DND-41 (cell line): Measurements from ENCODE around the gene NOC4L.

ENCODE experiments used
- ATAC-seq: fragments of 200-7000 bp; cut with Tn5 transposase; 3 replicates; pipeline ENCODE4 v1.9.1; 2021; ENCODE audit warnings: low read depth; ENCODE audit not compliant: insufficient read depth
- DNase-seq: peaks from one replicate; pipeline ENCODE4 v3.0.0-alpha.2; 2020
- H2AFZ ChIP-seq: 2 replicates; pipeline ENCODE4 v1.6.0; 2012; ENCODE audit warnings: low read depth, low read length
- H3K27ac ChIP-seq: 2 replicates; pipeline ENCODE4 v1.5.1; 2012; ENCODE audit warnings: low read length, inconsistent platforms
- H3K27me3 ChIP-seq: fragments of 200-600 bp; sonication (generic); 2 replicates; pipeline ENCODE4 v1.6.0; 2012; ENCODE audit warnings: low read length, mild to moderate bottlenecking, inconsistent platforms; ENCODE audit not compliant: insufficient read depth, poor library complexity
- H3K36me3 ChIP-seq: 2 replicates; pipeline ENCODE4 v1.5.1; 2012; ENCODE audit warnings: low read length, inconsistent platforms; ENCODE audit not compliant: insufficient read depth
- H3K4me1 ChIP-seq: 2 replicates; pipeline ENCODE4 v1.5.1; 2012; ENCODE audit warnings: mild to moderate bottlenecking, low read length; ENCODE audit not compliant: insufficient read depth
- H3K4me2 ChIP-seq: 2 replicates; pipeline ENCODE4 v1.6.0; 2012; ENCODE audit warnings: mild to moderate bottlenecking, moderate library complexity, low read length, inconsistent platforms; ENCODE audit not compliant: insufficient read depth
- H3K4me3 ChIP-seq, 2 experiments: fragments of 200-600 bp in 1 of 2; shearing (Covaris generic) in 1 of 2; 2 replicates each; pipeline ENCODE4 v1.5.1; 2012 to 2016; ENCODE audit warnings: inconsistent platforms in 2 of 2, low read length in 2 of 2, mild to moderate bottlenecking in 2 of 2, low read depth in 1 of 2, moderate library complexity in 1 of 2
- H3K79me2 ChIP-seq: 2 replicates; pipeline ENCODE4 v1.6.0; 2012; ENCODE audit warnings: low read length, inconsistent platforms; ENCODE audit not compliant: insufficient read depth
- H3K9ac ChIP-seq: 2 replicates; pipeline ENCODE4 v1.6.0; 2012; ENCODE audit warnings: low read depth, mild to moderate bottlenecking, inconsistent platforms, low read length, moderate library complexity
- H3K9me3 ChIP-seq: 2 replicates; pipeline ENCODE4 v1.5.1; 2012; ENCODE audit warnings: low read length, moderate library complexity, mild to moderate bottlenecking, inconsistent platforms; ENCODE audit not compliant: insufficient read depth, severe bottlenecking
- H4K20me1 ChIP-seq: 2 replicates; pipeline ENCODE4 v1.6.0; 2012; ENCODE audit warnings: low read length; ENCODE audit not compliant: insufficient read depth
- CTCF ChIP-seq: IDR thresholded peaks from 2 replicates; pipeline ENCODE4 v1.5.1; 2012; ENCODE audit warnings: borderline replicate concordance, low read length, moderate library complexity, mild to moderate bottlenecking; ENCODE audit not compliant: poor library complexity, severe bottlenecking; ENCODE audit errors: extremely low read depth
- EZH2 ChIP-seq: IDR thresholded peaks from 3 replicates; pipeline ENCODE4 v1.6.1; 2012; ENCODE audit warnings: borderline replicate concordance, low read depth, mild to moderate bottlenecking, moderate library complexity, low read length, inconsistent platforms; ENCODE audit not compliant: severe bottlenecking

NOC4L gene

GRCh38 chr12:132160016-132160415 is 15.8 kb downstream of the NOC4L start:
- Histone ChIP-seq H3K27ac (no peak overlapping the region), H3K4me1 (peaks cover 4% of the 10 kb centered on the region; the same call in 1 of the 2 replicates), H3K4me3 (no peak overlapping the region), H3K27me3 (peaks cover 8% of the 10 kb centered on the region), H4K20me1 (peaks cover 15% of the 10 kb centered on the region), H3K36me3 (peaks cover 24% of the 10 kb centered on the region), H3K9ac (no peak overlapping the region), H3K9me3 (peaks cover 2% of the 10 kb centered on the region), H3K4me2 (no peak overlapping the region), H2AFZ (no peak overlapping the region), H3K79me2 (no peaks in the 10 kb centered on the region)
- no peak for TF ChIP-seq CTCF
- DNase-seq (no peak), ATAC-seq (no peak)

- Histone ChIP-seq H3K4me3 (no peak overlapping the region), H2AFZ (no peak overlapping the region), H3K4me2 (no peak overlapping the region), H3K9ac (no peak overlapping the region), H3K79me2 (no peaks in the 10 kb centered on the region), H3K36me3 (peaks cover 24% of the 10 kb centered on the region), H4K20me1 (peaks cover 14% of the 10 kb centered on the region), H3K4me1 (peaks cover 4% of the 10 kb centered on the region; the same call in 1 of the 2 replicates), H3K9me3 (peaks cover 2% of the 10 kb centered on the region), H3K27me3 (peaks cover 8% of the 10 kb centered on the region), H3K27ac (no peak overlapping the region)
- no peak for TF ChIP-seq EZH2
- no peak for TF ChIP-seq CTCF
- DNase-seq: no peak
- ATAC-seq: no peak
Measured at GRCh38 chr12:132160601-132161035, 16.4 kb downstream of the NOC4L start.

GRCh38 chr12:132161036-132161781 is 17.0 kb downstream of the NOC4L start:
- peaks cover 2% of the 10 kb centered on the region for H3K9me3 ChIP-seq
- no peak overlapping the region for H3K27ac ChIP-seq
- H3K4me1 ChIP-seq: peaks cover 4% of the 10 kb centered on the region; the same call in 1 of the 2 replicates
- peaks cover 22% of the 10 kb centered on the region for H3K36me3 ChIP-seq
- H3K9ac ChIP-seq: no peak overlapping the region
- no peak for TF ChIP-seq CTCF
- peaks cover 8% of the 10 kb centered on the region for H3K27me3 ChIP-seq
- no peak overlapping the region for H3K4me3 ChIP-seq
- peak; percentile 6; the same call in 1 of the 3 replicates for ATAC-seq
- DNase-seq: peak; percentile 35
- no peak overlapping the region for H2AFZ ChIP-seq
- H3K4me2 ChIP-seq: no peak overlapping the region
- H4K20me1 ChIP-seq: peaks cover 14% of the 10 kb centered on the region
- H3K79me2 ChIP-seq: no peaks in the 10 kb centered on the region
